ENCODE measurements around the gene GPC5. TPM values are rescaled to one million over a fixed set of nuclear protein-coding genes. Genes with fewer than 3 reads are reported as not detected.

The GPC5 gene
- total and polyA plus RNA-seq, 11 donors, result 0.14 to 2.9 (median 0.84) TPM; not detected in 1

- DNase-seq (no peak), ATAC-seq (no peak)
- H3K27ac ChIP-seq, result no peak overlapping the region
- no peaks in the 10 kb centered on the region for H3K4me1 ChIP-seq
- H3K9me3 ChIP-seq, result no peaks in the 10 kb centered on the region
- H3K36me3 ChIP-seq, result no peaks in the 10 kb centered on the region
- intact Hi-C loops (cut with DNase I), result no loop called here
- 88 to 100% (median 94%) methylated on average over 1 of the region's 1 CpG for WGBS, 4 donors
- H3K4me3 ChIP-seq, result no peak overlapping the region
- no peak for TF ChIP-seq POLR2A (IDR thresholded peaks at IDR 0.05)
- no peak for TF ChIP-seq CTCF (IDR thresholded peaks at IDR 0.05)
- no peaks in the 10 kb centered on the region for H3K27me3 ChIP-seq
Measured at GRCh38 chr13:91621963-91622362, 223.5 kb downstream of the GPC5 start.

GRCh38 chr13:91622778-91623550, 224.5 kb downstream of the GPC5 start:
- 58 to 71% (median 62%) methylated on average over 3 of the region's 3 CpGs for WGBS, 4 donors
- DNase-seq, result no peak
- ATAC-seq, result no peak
- no peak overlapping the region for H3K4me3 ChIP-seq
- no peak for TF ChIP-seq POLR2A (IDR thresholded peaks at IDR 0.05)
- TF ChIP-seq CTCF (IDR thresholded peaks at IDR 0.05), result no peak
- no peaks in the 10 kb centered on the region for H3K4me1 ChIP-seq
- peaks cover 0 to 3% (median 0%) of the 10 kb centered on the region in 12 donors for H3K9me3 ChIP-seq
- no peaks in the 10 kb centered on the region for H3K27me3 ChIP-seq
- no peak overlapping the region for H3K27ac ChIP-seq
- no peaks in the 10 kb centered on the region for H3K36me3 ChIP-seq
- intact Hi-C loops (cut with DNase I), result no loop called here

- WGBS, 4 donors, result 71 to 78% (median 72%) methylated on average over 3 of the region's 3 CpGs
- no peak for TF ChIP-seq POLR2A (IDR thresholded peaks at IDR 0.05)
- no peak for TF ChIP-seq CTCF (IDR thresholded peaks at IDR 0.05)
- intact Hi-C loops (cut with DNase I), result no loop called here
- Histone ChIP-seq H3K4me3 (no peak overlapping the region), H3K9me3 (peaks cover 0 to 3% (median 0%) of the 10 kb centered on the region in 12 donors), H3K27me3 (no peaks in the 10 kb centered on the region), H3K36me3 (no peaks in the 10 kb centered on the region), H3K27ac (no peak overlapping the region), H3K4me1 (no peaks in the 10 kb centered on the region)
- DNase-seq, result no peak
- no peak for ATAC-seq
Measured at GRCh38 chr13:91627952-91628739, 229.7 kb downstream of the GPC5 start.

- no peak overlapping the region for H3K27ac ChIP-seq
- no peak for DNase-seq
- intact Hi-C loops (cut with DNase I), result no loop called here
- TF ChIP-seq CTCF (IDR thresholded peaks at IDR 0.05) (no peak), POLR2A (IDR thresholded peaks at IDR 0.05) (no peak)
- no peak for ATAC-seq
- WGBS, 4 donors, result 75 to 100% (median 93%) methylated on average over 1 of the region's 1 CpG
- no peaks in the 10 kb centered on the region for H3K4me1 ChIP-seq
- H3K9me3 ChIP-seq, result peaks cover 0 to 3% (median 0%) of the 10 kb centered on the region in 12 donors
- H3K4me3 ChIP-seq, result no peak overlapping the region
- no peaks in the 10 kb centered on the region for H3K36me3 ChIP-seq
- no peaks in the 10 kb centered on the region for H3K27me3 ChIP-seq
Measured at GRCh38 chr13:91630946-91631345, 232.5 kb downstream of the GPC5 start.
